K562 (cell line): ENCODE results near the gene LBH. TPM values are rescaled to one million over a fixed set of nuclear protein-coding genes. Genes with fewer than 3 reads are reported as not detected.
A peak's percentile ranks its signal among the peaks of the same experiment; 100 is the strongest.

Experiments
- ARID1B ChIP-seq: fragments of 450-650 bp; IDR thresholded peaks from 2 replicates; pipeline ENCODE4 v1.6.1; 2016; ENCODE audit warnings: antibody characterized with exemption, mild to moderate bottlenecking, inconsistent platforms
- CREM ChIP-seq: IDR thresholded peaks from 2 replicates; pipeline ENCODE4 v1.6.1; 2014; ENCODE audit warnings: antibody characterized with exemption, low read depth
- DMBX1 ChIP-seq: fragments of 250-450 bp; sonication (Bioruptor Pico); IDR thresholded peaks from 2 replicates; pipeline ENCODE4 v1.8.0; 2022; ENCODE audit warnings: inconsistent platforms, mild to moderate bottlenecking, moderate library complexity, borderline replicate concordance
- ELK3 ChIP-seq: fragments of 450-650 bp; formaldehyde crosslinking; IDR thresholded peaks from 2 replicates; pipeline ENCODE4 v1.4.0; 2020; ENCODE audit warnings: mild to moderate bottlenecking
- FOXM1 ChIP-seq, 2 experiments: fragments of 450-650 bp in 1 of 2; sonication (generic) in 1 of 2; formaldehyde crosslinking in 1 of 2; IDR thresholded peaks; 2 replicates each; pipeline versions ENCODE4 v1.6.1 to v1.9.0; 2017 to 2022; ENCODE audit warnings: low read depth in 2 of 2, mild to moderate bottlenecking in 2 of 2, missing genetic modification reagents in 1 of 2, moderate library complexity in 1 of 2
- GTF2F1 ChIP-seq: IDR thresholded peaks from 2 replicates; pipeline ENCODE4 v1.6.1; 2011; ENCODE audit warnings: low read depth, low read length, improper control_type of control experiment
- HES1 ChIP-seq: fragments of 450-650 bp; IDR thresholded peaks from 2 replicates; pipeline ENCODE4 v1.6.1; 2016; ENCODE audit warnings: low read depth, mild to moderate bottlenecking, moderate library complexity
- HMBOX1 ChIP-seq: sonication (generic); IDR thresholded peaks from 2 replicates; pipeline ENCODE4 v1.6.1; 2016
- KLF13 ChIP-seq: fragments of 450-650 bp; IDR thresholded peaks from 2 replicates; pipeline ENCODE4 v1.6.1; 2016; ENCODE audit warnings: missing genetic modification characterization, low read depth, mild to moderate bottlenecking, missing compliant biosample characterization, moderate library complexity, borderline replicate concordance
- MBD2 ChIP-seq: sonication (generic); IDR thresholded peaks from 2 replicates; pipeline ENCODE4 v1.6.1; 2016; ENCODE audit warnings: low read depth, borderline replicate concordance
- MTA2 ChIP-seq: fragments of 450-650 bp; IDR thresholded peaks from 2 replicates; pipeline ENCODE4 v1.6.1; 2016; ENCODE audit warnings: low read depth
- NFE2 ChIP-seq: IDR thresholded peaks from 2 replicates; pipeline ENCODE4 v1.6.1; 2014; ENCODE audit warnings: antibody characterized with exemption, low read depth
- NR2C1 ChIP-seq, 2 experiments: fragments of 450-650 bp; IDR thresholded peaks; 2 replicates each; pipeline ENCODE4 v1.6.1; 2017; ENCODE audit warnings: mild to moderate bottlenecking in 2 of 2, antibody characterized with exemption in 1 of 2, inconsistent platforms in 1 of 2, missing compliant biosample characterization in 1 of 2, missing genetic modification characterization in 1 of 2
- PRDM10 ChIP-seq: fragments of 450-650 bp; IDR thresholded peaks from 2 replicates; pipeline ENCODE4 v1.6.1; 2018; ENCODE audit not compliant: partially characterized antibody
- PRMT5 ChIP-seq: sonication (generic); formaldehyde crosslinking; IDR thresholded peaks from 2 replicates; pipeline ENCODE4 v1.5.0; 2020; ENCODE audit warnings: missing genetic modification reagents
- RUNX1 ChIP-seq: sonication (generic); IDR thresholded peaks from 2 replicates; pipeline ENCODE4 v1.6.1; 2016; ENCODE audit warnings: antibody characterized with exemption, low read depth
- SMARCA4 ChIP-seq: fragments of 450-650 bp; IDR thresholded peaks from 2 replicates; pipeline ENCODE4 v1.6.1; 2016
- TAF1 ChIP-seq: IDR thresholded peaks from 2 replicates; pipeline ENCODE4 v1.6.1; 2011; ENCODE audit warnings: mild to moderate bottlenecking, low read length, moderate library complexity; ENCODE audit not compliant: insufficient read depth, control insufficient read depth, severe bottlenecking; ENCODE audit errors: extremely low read depth
- ZNF311 ChIP-seq: fragments of 250-450 bp; sonication (Bioruptor Pico); IDR thresholded peaks from 2 replicates; pipeline ENCODE4 v1.4.0; 2020; ENCODE audit warnings: mild to moderate bottlenecking, moderate library complexity
- ZNF766 ChIP-seq: fragments of 200-800 bp; sonication (Bioruptor generic); conservative IDR thresholded peaks from 2 replicates; pipeline ENCODE4 v1.6.1; 2016; ENCODE audit warnings: missing genetic modification characterization, missing compliant biosample characterization
- polyA plus RNA-seq, 8 experiments: library from polyadenylated mRNA; depleted of rRNA in 4 of 8; stranded (reverse) in 5 of 8; unstranded in 3 of 8; fragments of >200 nt; fragmentation: Nextera tagmentation in 2 of 8; fragmentation: Illumina TruSeq in 1 of 8; extraction: Ambion mirVana in 2 of 8; extraction: Trizol in 1 of 8; gene quantifications; 2 replicates each; pipeline versions ENCODE4 v1.2.1 to v1.2.3, GENCODE V29; 2011 to 2014; ENCODE audit warnings: inconsistent platforms in 1 of 8, missing spikeins in 1 of 8
- total RNA-seq, 7 experiments: library from RNA; depleted of rRNA in 6 of 7; stranded (reverse); fragments of >200 nt in 6 of 7; fragmentation: Illumina TruSeq in 2 of 7; extraction: Trizol in 2 of 7; gene quantifications; 2 replicates each; pipeline versions ENCODE4 v1.2.1 to v1.2.3, GENCODE V29; 2011 to 2021; ENCODE audit warnings: low replicate concordance in 1 of 7

The LBH gene
- total and polyA plus RNA-seq, 9 of the 15 experiments (the other 6 are each of a cell fraction or from before 2014, with no cell fraction given) = 3.1 to 13.4 (median 7.4) TPM

GRCh38 chr2:30253873-30254684 is 22.7 kb downstream of the LBH start (continued):
- TF ChIP-seq ELK3 (CRISPR knock-in tag) = no peak
- TF ChIP-seq FOXM1 (IDR thresholded peaks at IDR 0.05; ENCODE audit: low read depth) = peak; percentile 89
- no peak for TF ChIP-seq FOXM1 (CRISPR knock-in tag; IDR thresholded peaks at IDR 0.05; ENCODE audit: low read depth)
- TF ChIP-seq ARID1B = peak; percentile 94
- TF ChIP-seq TAF1 = no peak
- peak; percentile 65 for TF ChIP-seq ZNF766 (CRISPR knock-in tag)
- 0 out of 2 replicates have a peak, but pooled peaks have one; percentile 45 for TF ChIP-seq MBD2
- TF ChIP-seq PRDM10 = peak; percentile 77
- no peak for TF ChIP-seq NR2C1 (IDR thresholded peaks at IDR 0.05)
- TF ChIP-seq NR2C1 (tag; IDR thresholded peaks at IDR 0.05) = 0 out of 2 replicates have a peak, but pooled peaks have one; percentile 26
- no peak; the same call in 1 of the 2 replicates for TF ChIP-seq HMBOX1
- TF ChIP-seq MTA2 = peak; percentile 87
- TF ChIP-seq ZNF311 (CRISPR knock-in tag) = no peak
- TF ChIP-seq RUNX1 = peak; percentile 81; the same call in 1 of the 2 replicates
- TF ChIP-seq CREM = peak; percentile 58; the same call in 1 of the 2 replicates
- TF ChIP-seq DMBX1 (CRISPR knock-in tag) = peak; percentile 51; the same call in 1 of the 2 replicates
- TF ChIP-seq PRMT5 = no peak
- no peak for TF ChIP-seq KLF13
- TF ChIP-seq GTF2F1 = no peak
- TF ChIP-seq NFE2 = peak; percentile 64; the same call in 1 of the 2 replicates
- peak; percentile 75 for TF ChIP-seq SMARCA4
- peak; percentile 46; the same call in 1 of the 2 replicates for TF ChIP-seq HES1
